T-helper 17 cell (primary cell): ENCODE measurements around the gene SEMA5B. TPM values are rescaled to one million over a fixed set of nuclear protein-coding genes. Genes with fewer than 3 reads are reported as not detected.
A peak's percentile ranks its signal among the peaks of the same experiment; 100 is the strongest.

Source experiments
- ATAC-seq: fragments of 150-1000 bp; cut with Tn5 transposase; 2 replicates; pipeline ENCODE4 v1.10.0; 2021; ENCODE audit warnings: mild to moderate bottlenecking, moderate library complexity
- DNase-seq, 3 donors: peaks; one replicate each; pipeline versions ENCODE4 v3.0.0 to v3.0.0-alpha.2; 2020 to 2021
- H3K9me3 ChIP-seq: one replicate; pipeline ENCODE4 v1.7.0; 2013; ENCODE audit warnings: low read length, mild to moderate bottlenecking; ENCODE audit not compliant: control insufficient read depth, poor library complexity, severe bottlenecking
- H3K27ac Mint-ChIP-seq: one replicate; pipeline ENCODE4 v1.8.0; 2022; ENCODE audit warnings: mild to moderate bottlenecking, moderate library complexity, mixed read lengths
- H3K27me3 Mint-ChIP-seq: one replicate; pipeline ENCODE4 v1.8.0; 2022; ENCODE audit warnings: mixed read lengths
- H3K36me3 Mint-ChIP-seq: one replicate; pipeline ENCODE4 v1.8.0; 2022; ENCODE audit warnings: low read depth, mixed read lengths
- H3K4me1 Mint-ChIP-seq: one replicate; pipeline ENCODE4 v1.8.0; 2022; ENCODE audit warnings: mild to moderate bottlenecking, mixed read lengths
- H3K4me3 Mint-ChIP-seq: one replicate; pipeline ENCODE4 v1.8.0; 2022; ENCODE audit warnings: mild to moderate bottlenecking, moderate library complexity, mixed read lengths
- total RNA-seq, 4 donors: library from RNA in 2 of 4; stranded (reverse) in 2 of 4; gene quantifications; one replicate each; pipeline ENCODE4 v1.2.3 and lab custom pipeline; 2022 to 2026

The SEMA5B gene
- total RNA-seq, 2 donors from 2014 or later: not detected

- ATAC-seq (peak; percentile 31), DNase-seq (no peak)
- Mint-ChIP-seq H3K4me1 (peaks cover 26% of the 10 kb centered on the region), H3K27me3 (no peaks in the 10 kb centered on the region), H3K4me3 (peak overlapping the region; percentile 84), H3K27ac (no peak overlapping the region), H3K36me3 (no peaks in the 10 kb centered on the region)
- H3K9me3 ChIP-seq: no peaks in the 10 kb centered on the region
Observed at GRCh38 chr3:123067689-123068600, 40.4 kb upstream of the SEMA5B start.

- peak within 1 kb of the TSS; percentile 49 for H3K27ac Mint-ChIP-seq
- peak; percentile 76 for ATAC-seq
Observed at GRCh38 chr3:123066896-123067688, 39.5 kb upstream of the SEMA5B start, which contains the start of gene PDIA5. PDIA5 (plus strand) TSS chr3:123067025; CDS start chr3:123067165, 140 bp downstream.

GRCh38 chr3:123066599-123066895 is 39.0 kb upstream of the SEMA5B start:
- H3K36me3 Mint-ChIP-seq: no peaks in the 10 kb centered on the region
- no peak for ATAC-seq

More at GRCh38 chr3:123066896-123067688, 39.5 kb upstream of the SEMA5B start, which contains the start of gene PDIA5:
- no peaks in the 10 kb centered on the region for H3K9me3 ChIP-seq
- Mint-ChIP-seq H3K27me3 (peaks cover 6% of the 10 kb centered on the region), H3K4me3 (peak within 1 kb of the TSS; percentile 84), H3K36me3 (no peaks in the 10 kb centered on the region), H3K4me1 (peaks cover 23% of the 10 kb centered on the region)
- peak in 1 of 3 donors; percentile 10 for DNase-seq

DNA sequence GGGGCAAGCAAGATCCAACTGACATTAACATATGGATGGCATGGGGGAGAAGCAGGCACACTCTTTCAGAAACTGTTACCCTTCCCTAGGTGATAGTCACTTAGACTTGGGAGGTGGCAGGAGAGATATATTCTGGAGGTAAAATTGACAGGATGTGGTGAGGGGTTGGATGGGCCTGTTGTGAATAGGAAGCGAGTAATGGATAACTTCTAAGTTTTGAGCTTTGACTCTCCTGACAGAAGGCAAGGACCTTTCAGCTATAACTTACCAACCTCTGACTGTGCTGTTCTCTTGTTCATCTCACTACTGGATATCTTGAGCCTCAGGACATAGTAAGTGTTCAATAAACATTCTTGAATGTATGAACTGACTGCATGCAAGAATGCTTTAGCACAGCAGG is 37.4 kb upstream of the SEMA5B start:
- H3K27me3 Mint-ChIP-seq: peaks cover 6% of the 10 kb centered on the region
- no peaks in the 10 kb centered on the region for H3K9me3 ChIP-seq
- no peaks in the 10 kb centered on the region for H3K36me3 Mint-ChIP-seq
- H3K27ac Mint-ChIP-seq: no peak overlapping the region
- H3K4me3 Mint-ChIP-seq: no peak overlapping the region
- no peak for DNase-seq
- no peak for ATAC-seq
- H3K4me1 Mint-ChIP-seq: peaks cover 19% of the 10 kb centered on the region

More at GRCh38 chr3:123066599-123066895, 39.0 kb upstream of the SEMA5B start:
- H3K4me1 Mint-ChIP-seq: peaks cover 19% of the 10 kb centered on the region
- H3K27ac Mint-ChIP-seq: peak overlapping the region; percentile 49
- peaks cover 6% of the 10 kb centered on the region for H3K27me3 Mint-ChIP-seq
- no peaks in the 10 kb centered on the region for H3K9me3 ChIP-seq
- H3K4me3 Mint-ChIP-seq: peak overlapping the region; percentile 84
- no peak for DNase-seq

DNA sequence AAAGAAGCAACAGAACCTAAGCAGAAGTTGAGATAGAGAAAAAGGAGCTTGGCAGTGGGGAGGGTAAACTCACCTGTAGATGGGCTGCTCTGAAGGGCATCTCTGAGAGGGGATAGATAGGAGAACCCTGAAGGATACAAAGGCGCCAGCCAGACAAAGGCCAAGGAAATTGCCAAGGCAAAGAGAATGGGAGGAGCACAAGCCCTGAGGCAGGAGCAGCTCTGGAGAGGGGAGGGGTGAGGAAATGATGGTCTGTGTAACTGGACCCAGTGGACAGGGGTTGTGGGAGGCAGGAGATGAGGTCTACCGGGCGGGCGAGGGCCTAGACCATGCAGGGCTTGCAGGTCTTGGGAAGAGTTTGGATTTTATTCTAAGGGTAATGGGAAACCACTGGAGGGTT is 36.9 kb upstream of the SEMA5B start:
- H3K4me1 Mint-ChIP-seq: peaks cover 19% of the 10 kb centered on the region
- H3K36me3 Mint-ChIP-seq: no peaks in the 10 kb centered on the region
- no peaks in the 10 kb centered on the region for H3K9me3 ChIP-seq
- no peak overlapping the region for H3K4me3 Mint-ChIP-seq
- no peak for DNase-seq
- H3K27ac Mint-ChIP-seq: no peak overlapping the region
- ATAC-seq: no peak
- peaks cover 6% of the 10 kb centered on the region for H3K27me3 Mint-ChIP-seq

- ATAC-seq: no peak
- Mint-ChIP-seq H3K27ac (no peak overlapping the region), H3K27me3 (peaks cover 6% of the 10 kb centered on the region), H3K36me3 (no peaks in the 10 kb centered on the region), H3K4me1 (peaks cover 14% of the 10 kb centered on the region), H3K4me3 (no peak overlapping the region)
- no peaks in the 10 kb centered on the region for H3K9me3 ChIP-seq
- DNase-seq: no peak
Observed at GRCh38 chr3:123063034-123063433, 35.5 kb upstream of the SEMA5B start.

DNA sequence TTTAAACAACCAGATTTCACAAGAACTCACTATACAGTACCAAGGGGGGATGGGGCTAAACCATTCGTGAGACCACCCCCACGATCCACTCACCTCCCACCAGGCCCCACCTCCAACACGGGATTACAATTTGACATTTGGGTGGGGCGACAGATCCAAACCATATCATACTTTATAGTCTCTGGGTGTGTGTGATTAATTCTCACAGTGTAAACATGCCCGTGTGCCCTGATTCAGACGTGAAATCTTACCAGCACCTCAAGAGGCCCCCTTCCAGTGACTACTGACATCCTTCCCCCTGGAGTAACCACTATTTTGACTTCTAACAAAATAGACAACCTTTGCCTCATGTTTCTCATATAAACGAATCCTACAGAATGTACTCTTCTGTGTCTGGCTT is 34.3 kb upstream of the SEMA5B start:
- Mint-ChIP-seq H3K36me3 (no peaks in the 10 kb centered on the region), H3K27ac (no peak overlapping the region), H3K27me3 (peaks cover 6% of the 10 kb centered on the region), H3K4me1 (peaks cover 10% of the 10 kb centered on the region), H3K4me3 (no peak overlapping the region)
- no peaks in the 10 kb centered on the region for H3K9me3 ChIP-seq
- ATAC-seq (no peak), DNase-seq (no peak)

GRCh38 chr3:123060054-123060453 is 32.5 kb upstream of the SEMA5B start:
- H3K4me1 Mint-ChIP-seq: peaks cover 8% of the 10 kb centered on the region
- no peaks in the 10 kb centered on the region for H3K9me3 ChIP-seq
- peaks cover 12% of the 10 kb centered on the region for H3K27me3 Mint-ChIP-seq
- no peak for DNase-seq
- no peaks in the 10 kb centered on the region for H3K36me3 Mint-ChIP-seq
- H3K4me3 Mint-ChIP-seq: no peak overlapping the region
- no peak overlapping the region for H3K27ac Mint-ChIP-seq
- no peak for ATAC-seq

DNA sequence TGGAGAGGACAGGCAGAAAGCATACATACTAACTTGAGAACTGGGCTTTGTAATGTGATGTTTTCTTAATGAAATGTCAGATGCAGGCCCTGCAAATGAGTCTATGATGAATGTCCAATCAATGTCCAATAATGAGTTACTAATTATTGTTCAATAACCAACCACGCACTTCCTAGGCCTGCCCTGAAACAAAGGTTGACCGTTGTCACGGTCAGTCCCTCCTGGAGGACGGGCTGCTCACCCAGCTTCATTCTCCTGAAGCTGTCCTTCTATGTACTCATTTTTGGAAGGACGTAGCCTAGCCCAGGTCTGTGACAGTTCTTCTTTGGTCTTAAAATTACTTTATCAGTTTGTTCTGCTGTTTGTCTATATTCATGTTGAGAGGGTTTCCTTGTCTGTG is 30.9 kb upstream of the SEMA5B start:
- H3K36me3 Mint-ChIP-seq: peaks cover 4% of the 10 kb centered on the region
- DNase-seq: no peak
- no peaks in the 10 kb centered on the region for H3K4me1 Mint-ChIP-seq
- H3K27me3 Mint-ChIP-seq: peaks cover 27% of the 10 kb centered on the region
- no peak overlapping the region for H3K4me3 Mint-ChIP-seq
- no peak for ATAC-seq
- no peaks in the 10 kb centered on the region for H3K9me3 ChIP-seq
- H3K27ac Mint-ChIP-seq: no peak overlapping the region

DNA sequence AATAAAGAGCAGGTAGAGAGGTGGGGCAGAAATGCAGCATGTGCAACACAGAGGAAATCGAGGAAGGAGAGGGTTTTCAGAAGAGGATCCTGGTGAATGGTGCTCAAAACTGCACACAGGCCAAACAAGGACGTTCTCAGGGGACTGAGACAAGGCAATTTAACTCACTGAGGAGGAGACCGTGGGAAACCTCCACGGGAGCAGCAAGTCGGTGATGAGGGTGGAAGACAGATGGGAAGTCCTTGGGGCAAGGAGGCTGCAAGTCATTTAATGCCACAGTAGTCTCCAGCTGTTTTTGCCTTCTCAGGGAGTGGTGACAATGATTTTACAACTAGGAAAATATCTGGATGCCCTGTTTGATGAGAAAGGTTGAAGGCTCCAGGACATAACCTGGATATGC is 27.8 kb upstream of the SEMA5B start:
- Mint-ChIP-seq H3K4me1 (no peaks in the 10 kb centered on the region), H3K27me3 (peaks cover 31% of the 10 kb centered on the region), H3K27ac (no peak overlapping the region), H3K4me3 (no peak overlapping the region), H3K36me3 (peaks cover 4% of the 10 kb centered on the region)
- ATAC-seq (no peak), DNase-seq (no peak)
- H3K9me3 ChIP-seq: no peaks in the 10 kb centered on the region

GRCh38 chr3:123054931-123055330 is 27.4 kb upstream of the SEMA5B start:
- Mint-ChIP-seq H3K27me3 (peaks cover 31% of the 10 kb centered on the region), H3K4me1 (no peaks in the 10 kb centered on the region), H3K27ac (no peak overlapping the region), H3K4me3 (peak overlapping the region; percentile 51), H3K36me3 (peaks cover 4% of the 10 kb centered on the region)
- no peak for ATAC-seq
- H3K9me3 ChIP-seq: no peaks in the 10 kb centered on the region
- no peak for DNase-seq

GRCh38 chr3:123054109-123054778 is 26.7 kb upstream of the SEMA5B start:
- peaks cover 4% of the 10 kb centered on the region for H3K36me3 Mint-ChIP-seq
- ATAC-seq (no peak), DNase-seq (no peak)
- no peak overlapping the region for H3K27ac Mint-ChIP-seq
- H3K4me1 Mint-ChIP-seq: no peaks in the 10 kb centered on the region
- peaks cover 35% of the 10 kb centered on the region for H3K27me3 Mint-ChIP-seq
- H3K4me3 Mint-ChIP-seq: peak overlapping the region; percentile 51
- no peaks in the 10 kb centered on the region for H3K9me3 ChIP-seq

- ATAC-seq (no peak), DNase-seq (no peak)
- Mint-ChIP-seq H3K27ac (no peak overlapping the region), H3K36me3 (peaks cover 4% of the 10 kb centered on the region), H3K4me3 (no peak overlapping the region), H3K4me1 (no peaks in the 10 kb centered on the region), H3K27me3 (peaks cover 46% of the 10 kb centered on the region)
- no peaks in the 10 kb centered on the region for H3K9me3 ChIP-seq
Observed at GRCh38 chr3:123053107-123053506, 25.5 kb upstream of the SEMA5B start.
